Stimulated activated CD8-positive, alpha-beta memory T cell treated with anti-CD3 and anti-CD28 coated beads, Interleukin-4, amount 100 ng/mL, for 24 hours (primary cell): Measurements from ENCODE around the gene ANXA6.
A peak's percentile ranks its signal among the peaks of the same experiment; 100 is the strongest.
"Not testable (repeated sequence)": the region's sequence is repeated elsewhere in the genome, so short reads cannot be mapped to it uniquely, and the experiment has no call there.

Experiments
- DNase-seq: peaks from one replicate; pipeline ENCODE4 v3.0.0-alpha.2; 2020; ENCODE audit warnings: low read depth

Gene ANXA6

GRCh38 chr5:151157426-151158286 lies at the start of gene ANXA6:
TSS of gene ANXA6 (minus strand) at chr5:151157779. CDS start at chr5:151147901, 9,878 bp downstream.
- DNase-seq = peak; percentile 61

GRCh38 chr5:151205411-151205810 lies 47.8 kb upstream of the ANXA6 start:
- no peak for DNase-seq

GRCh38 chr5:151204051-151204450 lies 46.5 kb upstream of the ANXA6 start:
- no peak for DNase-seq

GRCh38 chr5:151202381-151203139 lies 45.0 kb upstream of the ANXA6 start:
- no peak for DNase-seq

DNA sequence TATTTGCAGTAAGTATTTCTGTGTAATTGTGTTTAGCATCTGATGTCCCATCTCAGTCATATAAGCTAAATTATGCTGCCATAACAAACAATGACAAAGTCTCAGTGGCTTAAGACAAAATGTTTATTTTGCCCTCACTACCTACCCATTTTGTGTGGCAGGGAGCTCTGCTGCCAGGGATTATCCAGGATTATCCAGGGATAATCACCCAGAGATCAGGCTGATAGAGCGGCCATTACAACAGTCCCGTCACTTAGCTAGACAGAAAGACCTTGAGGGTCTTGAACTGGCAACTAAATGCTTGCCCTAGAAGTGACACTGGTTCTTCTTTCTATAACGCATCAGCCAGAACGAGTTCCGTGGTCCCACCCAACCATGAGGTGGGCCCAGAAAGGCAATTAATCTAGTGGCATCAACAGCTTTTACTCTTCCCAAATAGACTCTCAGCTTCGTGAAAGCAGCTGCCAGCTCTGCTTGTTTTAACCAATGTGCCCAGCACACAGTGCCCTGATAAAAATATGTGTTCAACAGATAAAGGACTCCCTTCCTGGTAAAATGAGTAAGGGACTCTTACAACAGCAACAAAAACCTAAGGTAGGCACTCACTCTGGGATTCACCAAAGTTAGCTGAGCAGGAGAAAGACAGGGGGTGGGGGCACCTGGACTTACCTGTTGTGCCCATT lies 43.5 kb upstream of the ANXA6 start:
- DNase-seq = no peak

DNA sequence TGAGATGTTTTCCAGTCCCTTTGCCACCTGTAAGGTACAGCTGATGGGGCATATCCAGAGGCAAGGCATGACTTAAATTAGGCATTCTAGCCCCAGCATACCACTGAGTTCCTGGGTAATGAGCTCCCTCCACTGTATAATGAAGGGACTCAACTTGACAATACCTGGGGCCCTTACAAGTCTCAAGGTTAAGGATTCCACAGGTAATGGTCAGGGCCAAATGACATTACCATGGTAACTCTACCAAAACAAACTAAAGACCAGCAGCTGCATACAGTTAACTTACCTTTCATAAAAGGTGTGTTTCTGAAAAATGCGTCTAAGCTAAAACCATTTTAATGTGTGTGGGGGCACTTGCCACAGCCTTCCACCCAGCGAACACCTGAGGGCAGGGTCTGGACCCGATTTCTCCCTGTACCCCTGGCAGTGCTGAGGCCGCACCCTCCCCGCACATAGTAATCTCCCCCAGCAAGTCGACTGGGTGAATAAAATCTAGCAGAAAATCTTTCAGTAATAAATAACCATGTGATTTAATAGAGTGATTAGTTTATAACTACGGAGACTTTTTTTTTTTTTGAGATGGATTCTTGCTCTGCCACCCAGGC lies 42.1 kb upstream of the ANXA6 start:
- no peak for DNase-seq

GRCh38 chr5:151198861-151199260 lies 41.3 kb upstream of the ANXA6 start:
- DNase-seq = no peak

- DNase-seq = not testable (repeated sequence)
Measured at GRCh38 chr5:151197291-151197600, 39.7 kb upstream of the ANXA6 start.

- no peak for DNase-seq
Measured at GRCh38 chr5:151196556-151197290, 39.1 kb upstream of the ANXA6 start.

- DNase-seq = no peak
Measured at GRCh38 chr5:151195622-151196021, 38.0 kb upstream of the ANXA6 start.

GRCh38 chr5:151192626-151193025 lies 35.0 kb upstream of the ANXA6 start:
- DNase-seq = no peak

DNA sequence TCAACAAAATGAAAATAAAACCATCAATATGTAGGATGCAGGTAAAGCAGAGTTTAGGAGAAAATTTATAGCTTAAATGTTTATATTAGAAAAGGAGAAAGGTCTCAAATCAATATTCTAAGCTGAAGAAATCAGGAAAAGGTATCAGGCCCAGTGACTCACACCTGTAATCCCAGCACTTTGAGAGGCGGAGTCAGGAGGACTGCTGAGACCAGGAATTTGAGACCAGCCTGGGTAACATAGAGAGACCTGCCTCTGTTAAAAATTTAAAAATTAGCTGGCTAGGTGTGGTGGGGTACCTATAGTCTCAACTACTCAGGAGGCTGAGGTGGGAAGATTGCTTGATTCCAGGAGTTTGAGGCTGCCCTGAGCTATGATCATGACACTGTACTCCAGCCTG lies 34.1 kb upstream of the ANXA6 start:
- no peak for DNase-seq

GRCh38 chr5:151189151-151189550 lies 31.6 kb upstream of the ANXA6 start:
- DNase-seq = no peak

- DNase-seq = no peak
Measured at GRCh38 chr5:151186538-151186937, 29.0 kb upstream of the ANXA6 start.

- DNase-seq = no peak
Measured at GRCh38 chr5:151186052-151186451, 28.5 kb upstream of the ANXA6 start.

DNA sequence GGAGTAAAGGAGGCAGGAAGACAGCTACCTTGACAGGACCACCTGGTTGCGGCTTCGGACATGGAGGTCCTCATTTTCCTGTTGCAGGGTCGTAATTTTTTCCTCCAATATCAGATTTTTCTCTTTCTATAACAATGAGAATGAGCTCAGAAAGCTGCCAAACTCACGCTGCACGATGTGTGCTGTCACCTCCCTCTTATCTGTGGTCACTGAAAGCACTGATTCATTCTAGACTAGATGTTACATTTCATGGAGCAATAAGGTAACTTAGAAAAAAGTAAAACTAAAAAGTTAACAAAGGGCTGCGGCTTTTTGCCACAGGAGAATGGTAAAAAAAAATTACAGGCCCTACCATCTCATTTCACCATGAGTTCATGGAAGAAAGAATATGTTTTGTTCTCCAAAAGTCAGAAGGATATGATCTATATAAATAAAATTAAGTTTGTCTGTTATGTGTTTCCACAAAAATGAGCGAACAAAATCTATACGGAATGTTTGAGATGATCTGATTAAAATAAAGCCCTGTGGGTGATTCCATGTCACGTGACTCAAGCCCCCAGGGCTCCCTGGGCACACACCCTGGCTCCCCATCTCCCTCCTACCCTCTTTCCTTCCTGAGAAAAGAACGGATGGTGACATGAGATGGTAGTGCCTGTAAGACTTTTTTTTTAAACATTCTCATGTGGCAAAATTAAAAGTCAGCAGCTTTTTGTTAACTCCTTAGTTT lies 26.9 kb upstream of the ANXA6 start:
- DNase-seq = no peak

GRCh38 chr5:151183456-151184245 lies 26.1 kb upstream of the ANXA6 start:
- DNase-seq = no peak

GRCh38 chr5:151182976-151183375 lies 25.4 kb upstream of the ANXA6 start:
- no peak for DNase-seq

GRCh38 chr5:151182524-151182900 lies 24.9 kb upstream of the ANXA6 start:
- DNase-seq = no peak

DNA sequence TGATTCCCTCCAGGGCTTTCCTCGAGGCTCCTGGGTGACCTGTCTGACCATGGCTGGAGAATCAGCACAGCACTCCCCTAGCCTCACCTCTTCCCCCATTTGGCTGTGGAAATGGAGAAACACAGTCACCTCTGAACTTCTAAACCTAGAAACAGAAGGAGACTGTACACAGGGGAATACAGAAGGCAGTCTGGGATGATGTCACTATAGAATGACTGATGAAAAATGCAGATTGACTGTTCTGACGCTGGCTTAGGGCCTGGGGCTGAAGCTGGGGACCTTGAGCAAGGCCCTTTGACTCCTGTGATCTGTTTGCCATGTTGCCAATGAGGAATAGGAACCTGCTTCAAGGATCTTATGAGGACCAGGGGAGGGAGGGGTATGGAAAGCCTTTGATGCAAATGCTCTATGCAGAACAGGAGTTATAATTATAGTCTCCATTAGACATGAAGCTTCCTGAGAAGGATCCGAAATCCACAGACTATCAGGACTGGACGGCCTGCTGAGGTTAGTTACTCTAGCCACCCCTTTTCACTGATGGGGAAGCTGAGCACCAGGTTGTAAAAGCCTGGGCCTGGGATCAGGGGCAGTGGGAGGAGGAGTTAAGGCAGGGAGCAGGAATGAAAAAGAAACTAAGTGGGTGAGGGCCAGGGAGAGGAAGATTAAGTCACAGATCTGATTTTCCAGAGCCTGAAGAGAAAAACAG lies 24.4 kb upstream of the ANXA6 start:
- DNase-seq = no peak
